Liver (tissue), 9 donors: Measurements from ENCODE around the gene NELL1. TPM values are rescaled to one million over a fixed set of nuclear protein-coding genes. Genes with fewer than 3 reads are reported as not detected.

Experiments used
- DNase-seq: peaks from one replicate; pipeline ENCODE4 v3.0.0-alpha.2; 2017; ENCODE audit warnings: low spot score
- H3K27ac ChIP-seq, 2 donors: one replicate each; pipeline ENCODE4 v1.7.0; 2013; ENCODE audit warnings: inconsistent platforms in 2 of 2, low read length in 2 of 2, control low read depth in 1 of 2, low read depth in 1 of 2, mild to moderate bottlenecking in 1 of 2
- H3K27me3 ChIP-seq, 4 donors: one replicate each; pipeline versions ENCODE4 v1.6.1 to v1.7.0; 2013; ENCODE audit warnings: low read length in 3 of 4, inconsistent platforms in 1 of 4, mild to moderate bottlenecking in 1 of 4, moderate library complexity in 1 of 4; ENCODE audit not compliant: control insufficient read depth in 4 of 4, insufficient read depth in 4 of 4
- H3K36me3 ChIP-seq, 4 donors: one replicate each; pipeline versions ENCODE4 v1.6.1 to v1.7.0; 2013; ENCODE audit warnings: low read length in 3 of 4, mild to moderate bottlenecking in 3 of 4, low read depth in 1 of 4, moderate library complexity in 1 of 4; ENCODE audit not compliant: control insufficient read depth in 4 of 4, insufficient read depth in 3 of 4
- H3K4me1 ChIP-seq, 4 donors: one replicate each; pipeline versions ENCODE4 v1.6.1 to v1.7.0; 2013; ENCODE audit warnings: low read length in 3 of 4, mild to moderate bottlenecking in 3 of 4, moderate library complexity in 1 of 4; ENCODE audit not compliant: control insufficient read depth in 4 of 4, insufficient read depth in 4 of 4
- H3K4me3 ChIP-seq, 3 donors: one replicate each; pipeline versions ENCODE4 v1.6.1 to v1.7.0; 2013; ENCODE audit warnings: low read length in 3 of 3, control low read depth in 1 of 3, low read depth in 1 of 3, mild to moderate bottlenecking in 1 of 3
- H3K9ac ChIP-seq, 2 donors: one replicate each; pipeline ENCODE4 v1.7.0; 2013; ENCODE audit warnings: low read length in 2 of 2, mild to moderate bottlenecking in 2 of 2, moderate library complexity in 2 of 2, control low read depth in 1 of 2, low read depth in 1 of 2
- H3K9me3 ChIP-seq, 4 donors: one replicate each; pipeline versions ENCODE4 v1.6.1 to v1.7.0; 2013; ENCODE audit warnings: low read length in 3 of 4; ENCODE audit not compliant: control insufficient read depth in 4 of 4
- ATF3 ChIP-seq: IDR thresholded peaks from 2 replicates; pipeline ENCODE4 v1.6.1; 2016; ENCODE audit warnings: antibody characterized with exemption
- CTCF ChIP-seq: fragments of 150-350 bp; IDR thresholded peaks from 2 replicates; pipeline ENCODE4 v1.5.1; 2017; ENCODE audit warnings: improper control_type of control experiment, low read depth, low read length; ENCODE audit not compliant: missing input control
- EGR1 ChIP-seq, 2 donors: IDR thresholded peaks; 2 replicates each; pipeline ENCODE4 v1.6.1; 2016 to 2018; ENCODE audit warnings: antibody characterized with exemption in 2 of 2, low read depth in 2 of 2
- FOXA1 ChIP-seq: IDR thresholded peaks from 2 replicates; pipeline ENCODE4 v1.6.1; 2016; ENCODE audit warnings: antibody characterized with exemption
- FOXA2 ChIP-seq: IDR thresholded peaks from 2 replicates; pipeline ENCODE4 v1.6.1; 2016; ENCODE audit warnings: antibody characterized with exemption
- GABPA ChIP-seq, 2 donors: IDR thresholded peaks in 1 of 2; conservative IDR thresholded peaks in 1 of 2; 2 replicates each; pipeline ENCODE4 v1.6.1; 2016; ENCODE audit warnings: antibody characterized with exemption in 2 of 2, mild to moderate bottlenecking in 1 of 2, moderate library complexity in 1 of 2
- JUND ChIP-seq, 2 donors: IDR thresholded peaks; 2 replicates each; pipeline ENCODE4 v1.6.1; 2016; ENCODE audit warnings: antibody characterized with exemption in 2 of 2
- NR2F2 ChIP-seq: IDR thresholded peaks from 2 replicates; pipeline ENCODE4 v1.6.1; 2016; ENCODE audit warnings: antibody characterized with exemption
- RAD21 ChIP-seq, 2 donors: IDR thresholded peaks; 2 replicates each; pipeline ENCODE4 v1.6.1; 2016; ENCODE audit warnings: antibody characterized with exemption in 2 of 2, mild to moderate bottlenecking in 2 of 2
- REST ChIP-seq: IDR thresholded peaks from 2 replicates; pipeline ENCODE4 v1.6.1; 2016; ENCODE audit warnings: antibody characterized with exemption, mild to moderate bottlenecking
- RXRA ChIP-seq, 2 donors: IDR thresholded peaks; 2 replicates each; pipeline ENCODE4 v1.6.1; 2017 to 2018; ENCODE audit warnings: antibody characterized with exemption in 2 of 2, mild to moderate bottlenecking in 1 of 2
- SP1 ChIP-seq: IDR thresholded peaks from 2 replicates; pipeline ENCODE4 v1.6.1; 2018; ENCODE audit warnings: antibody characterized with exemption, mild to moderate bottlenecking
- TAF1 ChIP-seq: conservative IDR thresholded peaks from 2 replicates; pipeline ENCODE4 v1.6.1; 2016; ENCODE audit warnings: antibody characterized with exemption, mild to moderate bottlenecking
- YY1 ChIP-seq: IDR thresholded peaks from 2 replicates; pipeline ENCODE4 v1.6.1; 2016; ENCODE audit warnings: antibody characterized with exemption, mild to moderate bottlenecking
- ZBTB33 ChIP-seq: IDR thresholded peaks from 2 replicates; pipeline ENCODE4 v1.6.1; 2016; ENCODE audit warnings: antibody characterized with exemption
- WGBS: extraction: QIAGEN DNeasy Blood & Tissue Kit; methylation state at CpG from one replicate; pipeline ENCODE4 v1.1.7; 2013; 5-methylcytosine and 5-hydroxymethylcytosine counted together
- polyA plus RNA-seq, 2 donors: library from polyadenylated mRNA; stranded (reverse) in 1 of 2; unstranded in 1 of 2; fragments of 200-250 nt in 1 of 2; fragments of >200 nt in 1 of 2; fragmentation: Nextera tagmentation in 1 of 2; extraction: Ambion mirVana in 1 of 2; gene quantifications; one replicate each; pipeline versions ENCODE4 v1.2.1 to v1.2.3, GENCODE V29; 2013 to 2015
- total RNA-seq, 2 donors: library from RNA; depleted of rRNA; stranded (reverse); fragments of >200 nt; gene quantifications; one replicate each; pipeline ENCODE4 v1.2.3, GENCODE V29; 2014
- donor health status: healthy.
- donor health status: healthy.
- donor health status: healthy.
- donor health status: healthy.
- donor health status: healthy.

NELL1 gene
- total and polyA plus RNA-seq, 4 donors = not detected

GRCh38 chr11:21485006-21485405 is 815.6 kb downstream of the NELL1 start:
- 73% methylated on average over 1 of the region's 1 CpG for WGBS

More at GRCh38 chr11:21485006-21485405, 815.6 kb downstream of the NELL1 start:
- H3K4me3 ChIP-seq = no peak overlapping the region
- H3K9me3 ChIP-seq = no peaks in the 10 kb centered on the region
- no peaks in the 10 kb centered on the region for H3K36me3 ChIP-seq
- DNase-seq = no peak
- no peaks in the 10 kb centered on the region for H3K27me3 ChIP-seq
- TF ChIP-seq NR2F2 = no peak
- TF ChIP-seq JUND (IDR thresholded peaks at IDR 0.05) = no peak
- TF ChIP-seq EGR1 (IDR thresholded peaks at IDR 0.05; ENCODE audit: low read depth in 2 of 2) = no peak
- TF ChIP-seq CTCF = no peak
- TF ChIP-seq TAF1 = no peak
- TF ChIP-seq RXRA (IDR thresholded peaks at IDR 0.05) = no peak
- no peak for TF ChIP-seq RAD21 (IDR thresholded peaks at IDR 0.05)
- TF ChIP-seq FOXA2 = no peak
- TF ChIP-seq ZBTB33 = no peak
- no peak for TF ChIP-seq SP1
- TF ChIP-seq REST = no peak
- TF ChIP-seq FOXA1 = no peak
- TF ChIP-seq GABPA (IDR thresholded peaks at IDR 0.05 in 1 of 2, conservative IDR thresholded peaks at IDR 0.05 in 1 of 2) = no peak
- TF ChIP-seq YY1 = no peak
- TF ChIP-seq ATF3 = no peak
- no peak overlapping the region for H3K27ac ChIP-seq
- H3K9ac ChIP-seq = no peak overlapping the region
- H3K4me1 ChIP-seq = no peaks in the 10 kb centered on the region
